GM23338 (cell line): ENCODE data around the gene PRR11. TPM values are rescaled to one million over a fixed set of nuclear protein-coding genes. Genes with fewer than 3 reads are reported as not detected.

Source experiments
- ATAC-seq: fragments of 200-7000 bp; cut with Tn5 transposase; 3 replicates; pipeline ENCODE4 v1.9.1; 2020
- DNase-seq: peaks from one replicate; pipeline ENCODE4 v3.0.0-alpha.2; 2015; ENCODE audit warnings: low spot score
- H2AFZ ChIP-seq: fragments of 200-600 bp; sonication (generic); 2 replicates; pipeline ENCODE4 v1.8.0; 2016; ENCODE audit warnings: antibody characterized with exemption, mild to moderate bottlenecking, moderate library complexity
- H3F3A ChIP-seq: fragments of 200-600 bp; sonication (generic); replicated peaks from 2 replicates; pipeline ENCODE4 v1.8.0; 2017; ENCODE audit warnings: antibody characterized with exemption, mixed run types, low read depth
- H3K27ac ChIP-seq: fragments of 200-600 bp; sonication (generic); 2 replicates; pipeline ENCODE4 v1.6.1; 2016; ENCODE audit warnings: low read depth
- H3K27me3 ChIP-seq: fragments of 200-600 bp; sonication (generic); 2 replicates; pipeline ENCODE4 v1.8.0; 2016; ENCODE audit warnings: mild to moderate bottlenecking, mixed run types, moderate library complexity; ENCODE audit not compliant: insufficient read depth
- H3K36me3 ChIP-seq: fragments of 200-600 bp; sonication (generic); 2 replicates; pipeline ENCODE4 v1.8.0; 2016; ENCODE audit warnings: mild to moderate bottlenecking; ENCODE audit not compliant: insufficient read depth
- H3K4me1 ChIP-seq: fragments of 200-600 bp; sonication (generic); 2 replicates; pipeline ENCODE4 v1.8.0; 2016; ENCODE audit warnings: mild to moderate bottlenecking, moderate library complexity; ENCODE audit not compliant: insufficient read depth
- H3K4me2 ChIP-seq: fragments of 200-600 bp; sonication (generic); 2 replicates; pipeline ENCODE4 v1.7.1; 2017; ENCODE audit warnings: mixed run types
- H3K4me3 ChIP-seq: fragments of 200-600 bp; sonication (generic); 2 replicates; pipeline ENCODE4 v1.6.1; 2016; ENCODE audit warnings: mixed run types
- H3K79me2 ChIP-seq: fragments of 200-600 bp; sonication (generic); replicated peaks from 2 replicates; pipeline ENCODE4 v1.8.0; 2017; ENCODE audit warnings: mild to moderate bottlenecking; ENCODE audit not compliant: insufficient read depth
- H3K9me2 ChIP-seq: fragments of 200-600 bp; sonication (generic); 2 replicates; pipeline ENCODE4 v1.8.0; 2017; ENCODE audit not compliant: insufficient read depth
- H4K20me1 ChIP-seq: fragments of 200-600 bp; sonication (generic); replicated peaks from 2 replicates; pipeline ENCODE4 v1.8.0; 2017; ENCODE audit warnings: mild to moderate bottlenecking; ENCODE audit not compliant: insufficient read depth
- H3K27ac Mint-ChIP-seq: 2 replicates; pipeline ENCODE4 v1.8.0; 2020; ENCODE audit warnings: inconsistent platforms, mild to moderate bottlenecking, moderate library complexity, mixed read lengths
- H3K27me3 Mint-ChIP-seq: 3 replicates; pipeline ENCODE4 v1.8.0; 2022; ENCODE audit warnings: low read depth, mild to moderate bottlenecking, moderate library complexity, mixed read lengths, inconsistent platforms; ENCODE audit not compliant: insufficient read depth, poor library complexity
- H3K36me3 Mint-ChIP-seq: 3 replicates; pipeline ENCODE4 v1.8.0; 2021; ENCODE audit warnings: low read depth, mild to moderate bottlenecking, inconsistent platforms, moderate library complexity, mixed read lengths
- H3K4me1 Mint-ChIP-seq: 3 replicates; pipeline ENCODE4 v1.8.0; 2020; ENCODE audit warnings: mild to moderate bottlenecking, inconsistent platforms, mixed read lengths
- H3K4me3 Mint-ChIP-seq: 3 replicates; pipeline ENCODE4 v1.8.0; 2021; ENCODE audit warnings: moderate library complexity, mild to moderate bottlenecking, inconsistent platforms, mixed read lengths
- H3K9me3 Mint-ChIP-seq: 3 replicates; pipeline ENCODE4 v1.8.0; 2020; ENCODE audit warnings: moderate library complexity, mild to moderate bottlenecking, inconsistent platforms, mixed read lengths
- polyA plus RNA-seq: library from polyadenylated mRNA; unstranded; fragments of >200 nt; fragmentation: Nextera tagmentation; extraction: Ambion mirVana; gene quantifications from 2 replicates; pipeline ENCODE4 v1.2.1, GENCODE V29; 2016
- total RNA-seq: library from RNA; depleted of rRNA; stranded (reverse); fragments of >200 nt; shearing (Covaris generic); gene quantifications from 2 replicates; pipeline ENCODE4 v1.2.3, GENCODE V29; 2014
- TF ChIP-seq, protein P1 (sequence below): fragments of 250-450 bp; sonication (Bioruptor Pico); IDR thresholded peaks from 2 replicates; pipeline ENCODE4 v1.5.0; 2020; ENCODE audit warnings: mild to moderate bottlenecking, moderate library complexity
- TF ChIP-seq, protein P2 (sequence below): IDR thresholded peaks from 2 replicates; pipeline ENCODE4 v1.6.1; 2016; ENCODE audit warnings: antibody characterized with exemption
- TF ChIP-seq, protein P3 (sequence below), 2 experiments: fragments of 200-600 bp in 1 of 2; sonication (generic) in 1 of 2; conservative IDR thresholded peaks; 2 replicates each; pipeline versions ENCODE4 v1.5.1 to v1.6.1; 2016 to 2017; ENCODE audit warnings: antibody characterized with exemption in 2 of 2, low read depth in 2 of 2, mild to moderate bottlenecking in 2 of 2, moderate library complexity in 1 of 2

PRR11 gene
- total and polyA plus RNA-seq, 2 experiments from 2014 or later = 42.7 to 55.9 TPM

DNA sequence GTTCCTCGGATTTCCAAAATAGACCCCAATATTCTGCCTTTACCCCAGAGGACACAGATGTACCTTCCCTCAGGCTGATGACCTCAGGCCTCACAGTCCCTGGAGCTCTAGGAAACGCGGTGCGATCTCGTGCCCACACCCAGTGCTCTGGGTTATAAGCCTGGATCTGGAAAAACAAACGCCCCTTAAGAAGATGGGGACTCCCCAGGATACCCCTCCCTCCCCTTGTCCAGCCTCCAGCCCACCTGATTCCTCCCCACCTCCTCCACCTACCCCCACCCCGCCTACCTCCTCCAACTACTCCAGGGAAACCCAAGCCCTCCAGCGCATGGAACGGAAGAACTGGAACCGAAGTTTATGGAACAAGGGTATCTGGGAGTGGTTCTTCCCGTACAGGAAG is 19.1 kb downstream of the PRR11 start:
- H3K79me2 ChIP-seq = peaks cover 5% of the 10 kb centered on the region
- no peaks in the 10 kb centered on the region for H3K9me2 ChIP-seq
- H3K4me3 ChIP-seq = no peak overlapping the region
- H3K27me3 Mint-ChIP-seq = peaks cover 4% of the 10 kb centered on the region
- H3K36me3 ChIP-seq = peaks cover 19% of the 10 kb centered on the region; the same call in 1 of the 2 replicates
- no peaks in the 10 kb centered on the region; the same call in 2 of the 3 replicates for H3K4me1 Mint-ChIP-seq
- no peaks in the 10 kb centered on the region for H3F3A ChIP-seq
- H3K36me3 Mint-ChIP-seq = peaks cover 53% of the 10 kb centered on the region
- no peak overlapping the region for H3K27ac ChIP-seq
- DNase-seq (no peak), ATAC-seq (no peak)
- TF ChIP-seq, protein P1, sequence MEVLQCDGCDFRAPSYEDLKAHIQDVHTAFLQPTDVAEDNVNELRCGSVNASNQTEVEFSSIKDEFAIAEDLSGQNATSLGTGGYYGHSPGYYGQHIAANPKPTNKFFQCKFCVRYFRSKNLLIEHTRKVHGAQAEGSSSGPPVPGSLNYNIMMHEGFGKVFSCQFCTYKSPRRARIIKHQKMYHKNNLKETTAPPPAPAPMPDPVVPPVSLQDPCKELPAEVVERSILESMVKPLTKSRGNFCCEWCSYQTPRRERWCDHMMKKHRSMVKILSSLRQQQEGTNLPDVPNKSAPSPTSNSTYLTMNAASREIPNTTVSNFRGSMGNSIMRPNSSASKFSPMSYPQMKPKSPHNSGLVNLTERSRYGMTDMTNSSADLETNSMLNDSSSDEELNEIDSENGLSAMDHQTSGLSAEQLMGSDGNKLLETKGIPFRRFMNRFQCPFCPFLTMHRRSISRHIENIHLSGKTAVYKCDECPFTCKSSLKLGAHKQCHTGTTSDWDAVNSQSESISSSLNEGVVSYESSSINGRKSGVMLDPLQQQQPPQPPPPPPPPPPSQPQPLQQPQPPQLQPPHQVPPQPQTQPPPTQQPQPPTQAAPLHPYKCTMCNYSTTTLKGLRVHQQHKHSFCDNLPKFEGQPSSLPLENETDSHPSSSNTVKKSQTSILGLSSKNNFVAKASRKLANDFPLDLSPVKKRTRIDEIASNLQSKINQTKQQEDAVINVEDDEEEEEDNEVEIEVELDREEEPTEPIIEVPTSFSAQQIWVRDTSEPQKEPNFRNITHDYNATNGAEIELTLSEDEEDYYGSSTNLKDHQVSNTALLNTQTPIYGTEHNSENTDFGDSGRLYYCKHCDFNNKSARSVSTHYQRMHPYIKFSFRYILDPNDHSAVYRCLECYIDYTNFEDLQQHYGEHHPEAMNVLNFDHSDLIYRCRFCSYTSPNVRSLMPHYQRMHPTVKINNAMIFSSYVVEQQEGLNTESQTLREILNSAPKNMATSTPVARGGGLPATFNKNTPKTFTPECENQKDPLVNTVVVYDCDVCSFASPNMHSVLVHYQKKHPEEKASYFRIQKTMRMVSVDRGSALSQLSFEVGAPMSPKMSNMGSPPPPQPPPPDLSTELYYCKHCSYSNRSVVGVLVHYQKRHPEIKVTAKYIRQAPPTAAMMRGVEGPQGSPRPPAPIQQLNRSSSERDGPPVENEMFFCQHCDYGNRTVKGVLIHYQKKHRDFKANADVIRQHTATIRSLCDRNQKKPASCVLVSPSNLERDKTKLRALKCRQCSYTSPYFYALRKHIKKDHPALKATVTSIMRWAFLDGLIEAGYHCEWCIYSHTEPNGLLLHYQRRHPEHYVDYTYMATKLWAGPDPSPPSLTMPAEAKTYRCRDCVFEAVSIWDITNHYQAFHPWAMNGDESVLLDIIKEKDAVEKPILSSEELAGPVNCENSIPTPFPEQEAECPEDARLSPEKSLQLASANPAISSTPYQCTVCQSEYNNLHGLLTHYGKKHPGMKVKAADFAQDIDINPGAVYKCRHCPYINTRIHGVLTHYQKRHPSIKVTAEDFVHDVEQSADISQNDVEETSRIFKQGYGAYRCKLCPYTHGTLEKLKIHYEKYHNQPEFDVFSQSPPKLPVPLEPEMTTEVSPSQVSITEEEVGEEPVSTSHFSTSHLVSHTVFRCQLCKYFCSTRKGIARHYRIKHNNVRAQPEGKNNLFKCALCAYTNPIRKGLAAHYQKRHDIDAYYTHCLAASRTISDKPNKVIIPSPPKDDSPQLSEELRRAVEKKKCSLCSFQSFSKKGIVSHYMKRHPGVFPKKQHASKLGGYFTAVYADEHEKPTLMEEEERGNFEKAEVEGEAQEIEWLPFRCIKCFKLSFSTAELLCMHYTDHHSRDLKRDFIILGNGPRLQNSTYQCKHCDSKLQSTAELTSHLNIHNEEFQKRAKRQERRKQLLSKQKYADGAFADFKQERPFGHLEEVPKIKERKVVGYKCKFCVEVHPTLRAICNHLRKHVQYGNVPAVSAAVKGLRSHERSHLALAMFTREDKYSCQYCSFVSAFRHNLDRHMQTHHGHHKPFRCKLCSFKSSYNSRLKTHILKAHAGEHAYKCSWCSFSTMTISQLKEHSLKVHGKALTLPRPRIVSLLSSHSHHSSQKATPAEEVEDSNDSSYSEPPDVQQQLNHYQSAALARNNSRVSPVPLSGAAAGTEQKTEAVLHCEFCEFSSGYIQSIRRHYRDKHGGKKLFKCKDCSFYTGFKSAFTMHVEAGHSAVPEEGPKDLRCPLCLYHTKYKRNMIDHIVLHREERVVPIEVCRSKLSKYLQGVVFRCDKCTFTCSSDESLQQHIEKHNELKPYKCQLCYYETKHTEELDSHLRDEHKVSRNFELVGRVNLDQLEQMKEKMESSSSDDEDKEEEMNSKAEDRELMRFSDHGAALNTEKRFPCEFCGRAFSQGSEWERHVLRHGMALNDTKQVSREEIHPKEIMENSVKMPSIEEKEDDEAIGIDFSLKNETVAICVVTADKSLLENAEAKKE (CRISPR knock-in tag) = no peak
- TF ChIP-seq, protein P2, sequence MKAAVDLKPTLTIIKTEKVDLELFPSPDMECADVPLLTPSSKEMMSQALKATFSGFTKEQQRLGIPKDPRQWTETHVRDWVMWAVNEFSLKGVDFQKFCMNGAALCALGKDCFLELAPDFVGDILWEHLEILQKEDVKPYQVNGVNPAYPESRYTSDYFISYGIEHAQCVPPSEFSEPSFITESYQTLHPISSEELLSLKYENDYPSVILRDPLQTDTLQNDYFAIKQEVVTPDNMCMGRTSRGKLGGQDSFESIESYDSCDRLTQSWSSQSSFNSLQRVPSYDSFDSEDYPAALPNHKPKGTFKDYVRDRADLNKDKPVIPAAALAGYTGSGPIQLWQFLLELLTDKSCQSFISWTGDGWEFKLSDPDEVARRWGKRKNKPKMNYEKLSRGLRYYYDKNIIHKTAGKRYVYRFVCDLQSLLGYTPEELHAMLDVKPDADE = no peak
- TF ChIP-seq, protein P3, sequence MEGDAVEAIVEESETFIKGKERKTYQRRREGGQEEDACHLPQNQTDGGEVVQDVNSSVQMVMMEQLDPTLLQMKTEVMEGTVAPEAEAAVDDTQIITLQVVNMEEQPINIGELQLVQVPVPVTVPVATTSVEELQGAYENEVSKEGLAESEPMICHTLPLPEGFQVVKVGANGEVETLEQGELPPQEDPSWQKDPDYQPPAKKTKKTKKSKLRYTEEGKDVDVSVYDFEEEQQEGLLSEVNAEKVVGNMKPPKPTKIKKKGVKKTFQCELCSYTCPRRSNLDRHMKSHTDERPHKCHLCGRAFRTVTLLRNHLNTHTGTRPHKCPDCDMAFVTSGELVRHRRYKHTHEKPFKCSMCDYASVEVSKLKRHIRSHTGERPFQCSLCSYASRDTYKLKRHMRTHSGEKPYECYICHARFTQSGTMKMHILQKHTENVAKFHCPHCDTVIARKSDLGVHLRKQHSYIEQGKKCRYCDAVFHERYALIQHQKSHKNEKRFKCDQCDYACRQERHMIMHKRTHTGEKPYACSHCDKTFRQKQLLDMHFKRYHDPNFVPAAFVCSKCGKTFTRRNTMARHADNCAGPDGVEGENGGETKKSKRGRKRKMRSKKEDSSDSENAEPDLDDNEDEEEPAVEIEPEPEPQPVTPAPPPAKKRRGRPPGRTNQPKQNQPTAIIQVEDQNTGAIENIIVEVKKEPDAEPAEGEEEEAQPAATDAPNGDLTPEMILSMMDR (conservative IDR thresholded peaks at IDR 0.05; ENCODE audit: low read depth in 2 of 2) = no peak
- no peak overlapping the region for H3K4me3 Mint-ChIP-seq
- no peak overlapping the region for H3K27ac Mint-ChIP-seq
- H3K4me2 ChIP-seq = no peak overlapping the region
- no peaks in the 10 kb centered on the region; the same call in 1 of the 2 replicates for H4K20me1 ChIP-seq
- H3K4me1 ChIP-seq = no peaks in the 10 kb centered on the region
- H3K27me3 ChIP-seq = no peaks in the 10 kb centered on the region
- H2AFZ ChIP-seq = no peak overlapping the region
- H3K9me3 Mint-ChIP-seq = peaks cover 5% of the 10 kb centered on the region; the same call in 2 of the 3 replicates
